ENCODE measurements around the gene PRKCE. TPM values are rescaled to one million over a fixed set of nuclear protein-coding genes. Genes with fewer than 3 reads are reported as not detected.

The PRKCE gene
- total RNA-seq, 2 experiments from 2014 or later = 6.1 to 8.0 TPM

DNA sequence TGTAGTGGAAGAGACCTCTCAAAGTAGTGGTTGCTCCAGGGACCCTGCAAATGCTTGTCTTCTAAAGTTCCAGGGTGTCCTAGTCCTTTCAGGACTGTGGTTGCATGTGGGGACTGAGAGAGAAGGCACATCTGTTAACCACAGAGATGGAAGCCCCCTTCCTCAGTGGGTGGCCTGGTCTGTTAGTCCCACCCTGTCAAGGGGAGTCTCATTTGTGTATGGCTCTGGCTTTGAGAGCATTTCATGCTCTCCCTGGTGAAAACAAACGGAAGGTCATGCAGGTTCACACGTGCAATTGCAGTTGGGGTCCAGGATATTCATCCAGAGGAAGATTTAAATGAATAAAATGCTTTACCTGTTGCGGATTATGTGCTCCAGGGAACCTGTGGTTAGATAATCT, 219.6 kb downstream of the PRKCE start:
- Mint-ChIP-seq H3K36me3 (peaks cover 7% of the 10 kb centered on the region), H3K4me3 (no peak overlapping the region), H3K27ac (no peak overlapping the region), H3K27me3 (no peaks in the 10 kb centered on the region), H3K4me1 (peaks cover 2% of the 10 kb centered on the region), H3K9me3 (peaks cover 5% of the 10 kb centered on the region)
- no peak for DNase-seq

DNA sequence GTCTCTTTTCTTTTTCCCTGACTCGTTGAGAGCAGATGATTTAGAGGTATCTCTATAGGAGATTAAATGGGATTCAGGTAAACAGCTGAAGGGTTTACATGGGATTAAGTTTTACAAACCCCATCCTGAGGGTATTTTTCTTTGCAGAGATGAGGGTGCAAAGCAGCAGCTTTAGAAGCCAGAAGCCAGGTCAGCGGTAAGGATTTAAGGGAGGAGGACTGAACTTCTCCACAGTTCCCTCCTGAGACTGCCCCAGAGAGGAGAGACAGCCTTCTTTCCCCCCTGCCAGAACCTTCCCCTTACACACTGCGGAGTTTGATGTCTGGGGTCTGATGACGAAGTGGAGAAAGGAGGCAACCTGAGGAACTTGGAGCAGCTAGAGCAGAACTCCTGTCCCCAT, 220.1 kb downstream of the PRKCE start:
- peaks cover 12% of the 10 kb centered on the region for H3K36me3 Mint-ChIP-seq
- H3K27me3 Mint-ChIP-seq = no peaks in the 10 kb centered on the region
- no peak for DNase-seq
- H3K4me1 Mint-ChIP-seq = peaks cover 2% of the 10 kb centered on the region
- no peak overlapping the region for H3K27ac Mint-ChIP-seq
- peaks cover 10% of the 10 kb centered on the region for H3K9me3 Mint-ChIP-seq
- no peak overlapping the region for H3K4me3 Mint-ChIP-seq

DNA sequence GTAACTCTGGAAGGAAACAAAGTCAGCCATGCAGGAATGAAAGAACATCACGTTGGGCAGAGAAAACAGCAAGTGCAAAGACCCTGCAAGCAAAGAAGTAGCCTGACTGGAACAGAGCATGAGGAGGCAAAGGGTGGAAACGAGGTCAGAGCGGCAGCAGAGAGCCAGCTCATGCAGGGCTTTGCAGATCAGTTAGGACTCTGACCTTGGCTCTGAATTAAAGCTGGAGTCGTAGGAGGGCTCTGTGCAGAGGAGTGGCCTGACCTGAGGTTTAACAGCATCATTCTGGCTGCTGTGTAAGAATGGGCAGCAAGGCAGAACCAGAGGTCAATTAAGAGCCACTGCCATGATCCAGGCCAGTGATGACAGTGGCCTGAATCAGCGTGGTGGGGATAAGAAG, 220.7 kb downstream of the PRKCE start:
- peaks cover 15% of the 10 kb centered on the region for H3K36me3 Mint-ChIP-seq
- no peak overlapping the region for H3K27ac Mint-ChIP-seq
- H3K4me1 Mint-ChIP-seq = peaks cover 2% of the 10 kb centered on the region
- H3K9me3 Mint-ChIP-seq = peaks cover 13% of the 10 kb centered on the region
- no peak overlapping the region for H3K4me3 Mint-ChIP-seq
- no peaks in the 10 kb centered on the region for H3K27me3 Mint-ChIP-seq
- no peak for DNase-seq

- peaks cover 15% of the 10 kb centered on the region for H3K9me3 Mint-ChIP-seq
- H3K36me3 Mint-ChIP-seq = peaks cover 23% of the 10 kb centered on the region
- no peaks in the 10 kb centered on the region for H3K27me3 Mint-ChIP-seq
- no peak for DNase-seq
- H3K4me1 Mint-ChIP-seq = no peaks in the 10 kb centered on the region
- H3K27ac Mint-ChIP-seq = no peak overlapping the region
- H3K4me3 Mint-ChIP-seq = no peak overlapping the region
Measured at GRCh38 chr2:45874344-45874743, 222.9 kb downstream of the PRKCE start.

GRCh38 chr2:45876611-45877010, 225.1 kb downstream of the PRKCE start:
- Mint-ChIP-seq H3K9me3 (peaks cover 15% of the 10 kb centered on the region), H3K27ac (no peak overlapping the region), H3K4me1 (no peaks in the 10 kb centered on the region), H3K4me3 (no peak overlapping the region), H3K36me3 (peaks cover 25% of the 10 kb centered on the region), H3K27me3 (no peaks in the 10 kb centered on the region)
- no peak for DNase-seq

- H3K4me3 Mint-ChIP-seq = no peak overlapping the region
- H3K9me3 Mint-ChIP-seq = peaks cover 15% of the 10 kb centered on the region
- H3K36me3 Mint-ChIP-seq = peaks cover 25% of the 10 kb centered on the region
- no peak overlapping the region for H3K27ac Mint-ChIP-seq
- no peaks in the 10 kb centered on the region for H3K4me1 Mint-ChIP-seq
- H3K27me3 Mint-ChIP-seq = no peaks in the 10 kb centered on the region
- DNase-seq = no peak
Measured at GRCh38 chr2:45879406-45879805, 227.9 kb downstream of the PRKCE start.

- H3K27me3 Mint-ChIP-seq = no peaks in the 10 kb centered on the region
- DNase-seq = no peak
- H3K36me3 Mint-ChIP-seq = peaks cover 23% of the 10 kb centered on the region
- H3K27ac Mint-ChIP-seq = no peak overlapping the region
- H3K4me1 Mint-ChIP-seq = no peaks in the 10 kb centered on the region
- H3K4me3 Mint-ChIP-seq = no peak overlapping the region
- peaks cover 14% of the 10 kb centered on the region for H3K9me3 Mint-ChIP-seq
Measured at GRCh38 chr2:45879936-45880335, 228.5 kb downstream of the PRKCE start.

GRCh38 chr2:45881970-45882581, 230.6 kb downstream of the PRKCE start:
- no peak overlapping the region for H3K4me3 Mint-ChIP-seq
- DNase-seq = no peak
- H3K4me1 Mint-ChIP-seq = no peaks in the 10 kb centered on the region
- H3K27me3 Mint-ChIP-seq = no peaks in the 10 kb centered on the region
- peaks cover 2% of the 10 kb centered on the region for H3K9me3 Mint-ChIP-seq
- H3K27ac Mint-ChIP-seq = no peak overlapping the region
- peaks cover 10% of the 10 kb centered on the region for H3K36me3 Mint-ChIP-seq

GRCh38 chr2:45882707-45883602, 231.5 kb downstream of the PRKCE start:
- H3K27ac Mint-ChIP-seq = no peak overlapping the region
- no peaks in the 10 kb centered on the region for H3K4me1 Mint-ChIP-seq
- H3K27me3 Mint-ChIP-seq = no peaks in the 10 kb centered on the region
- no peak for DNase-seq
- H3K9me3 Mint-ChIP-seq = no peaks in the 10 kb centered on the region
- H3K36me3 Mint-ChIP-seq = peaks cover 5% of the 10 kb centered on the region
- no peak overlapping the region for H3K4me3 Mint-ChIP-seq

- DNase-seq = no peak
- no peak overlapping the region for H3K27ac Mint-ChIP-seq
- H3K4me3 Mint-ChIP-seq = no peak overlapping the region
- no peaks in the 10 kb centered on the region for H3K9me3 Mint-ChIP-seq
- H3K27me3 Mint-ChIP-seq = no peaks in the 10 kb centered on the region
- peaks cover under 1% of the 10 kb centered on the region for H3K4me1 Mint-ChIP-seq
- peaks cover 4% of the 10 kb centered on the region for H3K36me3 Mint-ChIP-seq
Measured at GRCh38 chr2:45883603-45884000, 232.1 kb downstream of the PRKCE start.

DNA sequence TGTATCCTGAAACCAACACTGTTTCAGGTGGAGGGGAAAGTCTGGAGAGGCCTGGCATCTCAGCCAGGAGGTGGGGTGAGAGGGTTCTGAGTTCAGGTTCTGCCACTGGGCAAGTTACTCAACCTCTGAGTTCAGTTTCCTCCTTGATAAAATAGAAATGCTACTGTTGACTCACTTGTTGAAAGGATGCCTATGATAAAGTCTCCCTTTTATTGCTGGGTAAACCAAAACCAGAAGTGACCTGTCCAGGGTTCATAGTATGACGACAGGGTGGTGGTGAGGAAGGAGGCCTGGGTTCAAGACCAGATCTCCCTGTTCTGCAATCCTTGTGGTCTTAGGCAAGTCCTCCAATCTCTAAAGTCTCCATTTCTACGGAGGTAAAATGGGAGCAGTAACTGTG, 232.7 kb downstream of the PRKCE start:
- Mint-ChIP-seq H3K27ac (no peak overlapping the region), H3K4me1 (peaks cover 5% of the 10 kb centered on the region), H3K9me3 (no peaks in the 10 kb centered on the region), H3K36me3 (peaks cover 4% of the 10 kb centered on the region), H3K27me3 (no peaks in the 10 kb centered on the region), H3K4me3 (no peak overlapping the region)
- DNase-seq = no peak

- no peak overlapping the region for H3K4me3 Mint-ChIP-seq
- H3K36me3 Mint-ChIP-seq = no peaks in the 10 kb centered on the region
- no peak overlapping the region for H3K27ac Mint-ChIP-seq
- H3K9me3 Mint-ChIP-seq = no peaks in the 10 kb centered on the region
- DNase-seq = no peak
- H3K4me1 Mint-ChIP-seq = peaks cover 15% of the 10 kb centered on the region
- H3K27me3 Mint-ChIP-seq = no peaks in the 10 kb centered on the region
Measured at GRCh38 chr2:45885171-45885621, 233.7 kb downstream of the PRKCE start.

- DNase-seq = no peak
- no peaks in the 10 kb centered on the region for H3K36me3 Mint-ChIP-seq
- peaks cover 24% of the 10 kb centered on the region for H3K4me1 Mint-ChIP-seq
- no peak overlapping the region for H3K4me3 Mint-ChIP-seq
- no peak overlapping the region for H3K27ac Mint-ChIP-seq
- H3K27me3 Mint-ChIP-seq = no peaks in the 10 kb centered on the region
- no peaks in the 10 kb centered on the region for H3K9me3 Mint-ChIP-seq
Measured at GRCh38 chr2:45886171-45886663, 234.7 kb downstream of the PRKCE start.

DNA sequence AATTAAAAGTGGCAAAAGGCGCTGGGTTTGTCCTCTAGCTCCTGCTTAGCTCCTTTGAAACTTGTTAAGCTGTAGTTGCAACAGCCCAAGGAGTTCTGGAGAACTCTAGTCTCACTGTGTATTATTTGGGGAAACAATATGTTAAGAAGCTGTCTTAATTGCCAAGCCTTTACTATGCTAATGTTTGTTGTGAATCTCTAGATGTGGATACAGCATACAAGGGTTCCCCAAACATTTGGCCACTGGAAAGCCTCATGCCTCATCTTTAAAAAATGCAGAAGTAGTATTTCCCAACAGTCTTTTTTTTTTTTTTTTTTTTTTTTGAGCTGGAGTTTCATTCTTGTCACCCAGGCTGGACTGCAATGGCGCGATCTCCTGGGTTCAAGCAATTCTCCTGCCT, 236.7 kb downstream of the PRKCE start:
- no peak for DNase-seq
- H3K27me3 Mint-ChIP-seq = no peaks in the 10 kb centered on the region
- H3K27ac Mint-ChIP-seq = no peak overlapping the region
- H3K4me1 Mint-ChIP-seq = peaks cover 34% of the 10 kb centered on the region
- H3K9me3 Mint-ChIP-seq = no peaks in the 10 kb centered on the region
- H3K4me3 Mint-ChIP-seq = no peak overlapping the region
- H3K36me3 Mint-ChIP-seq = no peaks in the 10 kb centered on the region

DNA sequence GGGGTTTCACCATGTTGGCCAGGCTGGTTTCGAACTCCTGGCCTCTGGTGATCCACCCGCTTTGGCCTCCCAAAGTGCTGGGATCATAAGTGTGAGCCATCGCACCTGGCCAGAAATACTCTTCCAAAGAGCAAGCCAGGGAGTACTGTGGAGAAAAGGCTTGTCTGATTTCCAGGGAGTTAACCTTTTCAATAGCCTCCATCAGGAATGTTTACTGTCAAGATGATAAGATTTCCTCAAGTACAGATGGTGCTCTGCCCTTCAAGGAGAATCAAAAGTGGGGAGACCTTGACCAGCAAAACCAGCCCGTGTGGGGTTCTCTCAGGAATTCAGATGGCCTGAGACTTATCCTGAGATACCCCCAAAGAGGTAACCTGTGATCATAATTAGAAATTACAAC, 237.2 kb downstream of the PRKCE start:
- no peaks in the 10 kb centered on the region for H3K36me3 Mint-ChIP-seq
- H3K27me3 Mint-ChIP-seq = no peaks in the 10 kb centered on the region
- H3K4me3 Mint-ChIP-seq = no peak overlapping the region
- DNase-seq = no peak
- H3K27ac Mint-ChIP-seq = no peak overlapping the region
- H3K4me1 Mint-ChIP-seq = peaks cover 34% of the 10 kb centered on the region
- H3K9me3 Mint-ChIP-seq = no peaks in the 10 kb centered on the region

Measured in activated naive CD8-positive, alpha-beta T cell treated with anti-CD3 and anti-CD28 coated beads for 36 hours (primary cell).